Naive B cell (primary cell): ENCODE results near the gene MED13. TPM values are rescaled to one million over a fixed set of nuclear protein-coding genes. Genes with fewer than 3 reads are reported as not detected.
A peak's percentile ranks its signal among the peaks of the same experiment; 100 is the strongest.
"Not testable (repeated sequence)": the region's sequence is repeated elsewhere in the genome, so short reads cannot be mapped to it uniquely, and the experiment has no call there.

Experiments used
- ATAC-seq, 2 donors: fragments of 150-1000 bp; cut with Tn5 transposase; 2 replicates each; pipeline ENCODE4 v1.10.0; 2021; ENCODE audit warnings: low read depth in 2 of 2, mild to moderate bottlenecking in 2 of 2, moderate library complexity in 2 of 2
- DNase-seq: peaks from one replicate; pipeline ENCODE4 v3.0.0; 2022
- H3K27ac Mint-ChIP-seq, 6 donors: one replicate each; pipeline ENCODE4 v1.8.0; 2020 to 2022; ENCODE audit warnings: mild to moderate bottlenecking in 6 of 6, mixed read lengths in 6 of 6, moderate library complexity in 5 of 6, inconsistent platforms in 2 of 6
- H3K27me3 Mint-ChIP-seq, 3 donors: one replicate each; pipeline ENCODE4 v1.8.0; 2021 to 2022; ENCODE audit warnings: mixed read lengths in 3 of 3, mild to moderate bottlenecking in 1 of 3
- H3K36me3 Mint-ChIP-seq, 2 donors: one replicate each; pipeline ENCODE4 v1.8.0; 2020 to 2022; ENCODE audit warnings: mixed read lengths in 2 of 2, inconsistent platforms in 1 of 2, mild to moderate bottlenecking in 1 of 2
- H3K4me1 Mint-ChIP-seq, 3 donors: one replicate each; pipeline ENCODE4 v1.8.0; 2020 to 2022; ENCODE audit warnings: mixed read lengths in 3 of 3, inconsistent platforms in 1 of 3, mild to moderate bottlenecking in 1 of 3, moderate library complexity in 1 of 3
- H3K4me3 Mint-ChIP-seq, 8 donors: one replicate each; pipeline ENCODE4 v1.8.0; 2020 to 2022; ENCODE audit warnings: mild to moderate bottlenecking in 8 of 8, mixed read lengths in 8 of 8, moderate library complexity in 8 of 8, inconsistent platforms in 2 of 8
- H3K9me3 Mint-ChIP-seq, 7 donors: one replicate each; pipeline ENCODE4 v1.8.0; 2020 to 2022; ENCODE audit warnings: mixed read lengths in 7 of 7, mild to moderate bottlenecking in 5 of 7, inconsistent platforms in 2 of 7, moderate library complexity in 1 of 7
- polyA plus RNA-seq, 6 donors: library from polyadenylated mRNA; unstranded; fragments of 300-500 nt; fragmentation: Illumina TruSeq; gene quantifications; one replicate each; pipeline ENCODE4 v1.2.3, GENCODE V29; 2021; ENCODE audit warnings: low read depth in 6 of 6

MED13 gene
- polyA plus RNA-seq, 6 donors from 2014 or later = 0.60 to 8.6 (median 4.9) TPM

- ATAC-seq (no peak), DNase-seq (no peak)
- Mint-ChIP-seq H3K9me3 (no peaks in the 10 kb centered on the region), H3K36me3 (peaks cover 0 to 7% of the 10 kb centered on the region in 2 donors), H3K4me1 (peaks cover 7 to 13% (median 10%) of the 10 kb centered on the region in 3 donors), H3K27ac (peak overlapping the region in 1 of 6 donors; percentile 32), H3K27me3 (no peaks in the 10 kb centered on the region), H3K4me3 (no peak overlapping the region)
These were observed 26.8 kb downstream of the MED13 start for GRCh38 chr17:62038248-62038647.

- Mint-ChIP-seq H3K4me3 (no peak overlapping the region), H3K4me1 (peaks cover 0 to 3% (median 0%) of the 10 kb centered on the region in 3 donors), H3K36me3 (peaks cover 8 to 14% of the 10 kb centered on the region in 2 donors), H3K27ac (no peak overlapping the region), H3K27me3 (no peaks in the 10 kb centered on the region), H3K9me3 (no peaks in the 10 kb centered on the region)
- no peak for ATAC-seq
- DNase-seq = no peak
These were observed 31.8 kb downstream of the MED13 start for GRCh38 chr17:62033317-62033716.

GRCh38 chr17:62032480-62032879 lies 32.6 kb downstream of the MED13 start:
- peaks cover 14% of the 10 kb centered on the region in 2 donors for H3K36me3 Mint-ChIP-seq
- H3K27me3 Mint-ChIP-seq = no peaks in the 10 kb centered on the region
- ATAC-seq (no peak), DNase-seq (no peak)
- H3K4me3 Mint-ChIP-seq = no peak overlapping the region
- peaks cover 0 to 3% (median 0%) of the 10 kb centered on the region in 3 donors for H3K4me1 Mint-ChIP-seq
- H3K9me3 Mint-ChIP-seq = no peaks in the 10 kb centered on the region
- peak overlapping the region in 2 of 6 donors; percentile 33 to 62 for H3K27ac Mint-ChIP-seq

GRCh38 chr17:62030264-62030663 lies 34.8 kb downstream of the MED13 start:
- Mint-ChIP-seq H3K4me3 (no peak overlapping the region), H3K4me1 (peaks cover 0 to 9% (median 9%) of the 10 kb centered on the region in 3 donors), H3K27ac (peak overlapping the region in 1 of 6 donors; percentile 36), H3K36me3 (peaks cover 14 to 23% of the 10 kb centered on the region in 2 donors), H3K27me3 (no peaks in the 10 kb centered on the region), H3K9me3 (no peaks in the 10 kb centered on the region)
- DNase-seq (no peak), ATAC-seq (no peak)

- DNase-seq (no peak), ATAC-seq (no peak)
- Mint-ChIP-seq H3K4me3 (no peak overlapping the region), H3K27me3 (no peaks in the 10 kb centered on the region), H3K27ac (peak overlapping the region in 2 of 6 donors; percentile 69 to 80), H3K4me1 (peaks cover 3 to 11% (median 9%) of the 10 kb centered on the region in 3 donors), H3K9me3 (no peaks in the 10 kb centered on the region), H3K36me3 (peaks cover 0 to 31% of the 10 kb centered on the region in 2 donors)
These were observed 40.2 kb downstream of the MED13 start for GRCh38 chr17:62024866-62025265.

- ATAC-seq = no peak
- H3K27ac Mint-ChIP-seq = no peak overlapping the region
- H3K27me3 Mint-ChIP-seq = no peaks in the 10 kb centered on the region
- DNase-seq = no peak
- H3K4me3 Mint-ChIP-seq = no peak overlapping the region
- H3K4me1 Mint-ChIP-seq = peaks cover 0 to 4% (median 2%) of the 10 kb centered on the region in 3 donors
- no peaks in the 10 kb centered on the region for H3K9me3 Mint-ChIP-seq
- H3K36me3 Mint-ChIP-seq = peaks cover 0 to 16% of the 10 kb centered on the region in 2 donors
These were observed 47.2 kb downstream of the MED13 start for GRCh38 chr17:62017912-62018311.

GRCh38 chr17:62017496-62017895 lies 47.6 kb downstream of the MED13 start:
- Mint-ChIP-seq H3K27me3 (no peaks in the 10 kb centered on the region), H3K4me3 (no peak overlapping the region), H3K9me3 (no peaks in the 10 kb centered on the region), H3K27ac (no peak overlapping the region), H3K4me1 (peaks cover 0 to 4% (median 2%) of the 10 kb centered on the region in 3 donors), H3K36me3 (peaks cover 0 to 16% of the 10 kb centered on the region in 2 donors)
- ATAC-seq (no peak), DNase-seq (no peak)

- H3K36me3 Mint-ChIP-seq = peaks cover 0 to 17% of the 10 kb centered on the region in 2 donors
- H3K9me3 Mint-ChIP-seq = no peaks in the 10 kb centered on the region
- peaks cover 0 to 4% (median 0%) of the 10 kb centered on the region in 3 donors for H3K4me1 Mint-ChIP-seq
- peak overlapping the region in 1 of 6 donors; percentile 66 for H3K27ac Mint-ChIP-seq
- H3K4me3 Mint-ChIP-seq = no peak overlapping the region
- DNase-seq = no peak
- H3K27me3 Mint-ChIP-seq = no peaks in the 10 kb centered on the region
- ATAC-seq = no peak
These were observed 50.6 kb downstream of the MED13 start for GRCh38 chr17:62014526-62014925.

GRCh38 chr17:62009220-62009619 lies 55.9 kb downstream of the MED13 start:
- Mint-ChIP-seq H3K36me3 (peaks cover 6 to 11% of the 10 kb centered on the region in 2 donors), H3K27ac (peak overlapping the region in 2 of 6 donors; percentile 39 to 60), H3K4me1 (peaks cover 12 to 18% (median 15%) of the 10 kb centered on the region in 3 donors), H3K9me3 (no peaks in the 10 kb centered on the region), H3K4me3 (no peak overlapping the region), H3K27me3 (no peaks in the 10 kb centered on the region)
- DNase-seq = no peak
- ATAC-seq = no peak

GRCh38 chr17:62008294-62008693 lies 56.8 kb downstream of the MED13 start:
- ATAC-seq = no peak
- Mint-ChIP-seq H3K36me3 (peaks cover 8 to 11% of the 10 kb centered on the region in 2 donors), H3K9me3 (no peaks in the 10 kb centered on the region), H3K4me1 (peaks cover 12 to 24% (median 13%) of the 10 kb centered on the region in 3 donors), H3K27me3 (no peaks in the 10 kb centered on the region), H3K27ac (peak overlapping the region in 2 of 6 donors; percentile 39 to 94), H3K4me3 (no peak overlapping the region)
- no peak for DNase-seq

- H3K36me3 Mint-ChIP-seq = peaks cover 4 to 11% of the 10 kb centered on the region in 2 donors
- no peaks in the 10 kb centered on the region for H3K27me3 Mint-ChIP-seq
- ATAC-seq = no peak
- H3K4me3 Mint-ChIP-seq = no peak overlapping the region
- DNase-seq = no peak
- H3K4me1 Mint-ChIP-seq = peaks cover 19 to 38% (median 22%) of the 10 kb centered on the region in 3 donors
- H3K9me3 Mint-ChIP-seq = no peaks in the 10 kb centered on the region
- no peak overlapping the region for H3K27ac Mint-ChIP-seq
These were observed 60.7 kb downstream of the MED13 start for GRCh38 chr17:62004388-62004787.

- H3K9me3 Mint-ChIP-seq, H3K27ac Mint-ChIP-seq, ATAC-seq, DNase-seq, H3K27me3 Mint-ChIP-seq, H3K4me3 Mint-ChIP-seq: not testable (repeated sequence)
- peaks cover 20 to 35% (median 23%) of the 10 kb centered on the region in 3 donors for H3K4me1 Mint-ChIP-seq
- H3K36me3 Mint-ChIP-seq = peaks cover 4 to 11% of the 10 kb centered on the region in 2 donors
These were observed 61.9 kb downstream of the MED13 start for GRCh38 chr17:62003141-62003540.

GRCh38 chr17:62001105-62001504 lies 64.0 kb downstream of the MED13 start:
- Mint-ChIP-seq H3K27ac (peak overlapping the region in 1 of 6 donors; percentile 17), H3K4me3 (no peak overlapping the region), H3K9me3 (no peaks in the 10 kb centered on the region), H3K4me1 (peaks cover 21 to 34% (median 22%) of the 10 kb centered on the region in 3 donors), H3K27me3 (no peaks in the 10 kb centered on the region), H3K36me3 (peaks cover 4 to 11% of the 10 kb centered on the region in 2 donors)
- ATAC-seq (no peak), DNase-seq (no peak)

- DNase-seq (no peak), ATAC-seq (no peak)
- Mint-ChIP-seq H3K27me3 (no peaks in the 10 kb centered on the region), H3K9me3 (no peaks in the 10 kb centered on the region), H3K36me3 (peaks cover 4 to 11% of the 10 kb centered on the region in 2 donors), H3K4me1 (peaks cover 16 to 29% (median 19%) of the 10 kb centered on the region in 3 donors), H3K27ac (peak overlapping the region in 2 of 6 donors; percentile 4 to 53), H3K4me3 (no peak overlapping the region)
These were observed 64.9 kb downstream of the MED13 start for GRCh38 chr17:62000186-62000585.
